K562 (cell line): ENCODE measurements around the gene SHC1. TPM values are rescaled to one million over a fixed set of nuclear protein-coding genes. Genes with fewer than 3 reads are reported as not detected.

ENCODE experiments used
- CEBPG ChIP-seq, 3 experiments: fragments of 200-800 bp in 1 of 3; sonication (Bioruptor generic) in 1 of 3; sonication (generic) in 1 of 3; formaldehyde crosslinking in 1 of 3; IDR thresholded peaks in 2 of 3; conservative IDR thresholded peaks in 1 of 3; 2 replicates each; pipeline versions ENCODE4 v1.6.1 to v1.8.0; 2016 to 2022; ENCODE audit warnings: missing compliant biosample characterization in 2 of 3, missing genetic modification characterization in 2 of 3, mild to moderate bottlenecking in 1 of 3, missing genetic modification reagents in 1 of 3
- DACH1 ChIP-seq: fragments of 450-650 bp; IDR thresholded peaks from 2 replicates; pipeline ENCODE4 v1.6.1; 2018; ENCODE audit not compliant: partially characterized antibody
- NR2C1 ChIP-seq, 2 experiments: fragments of 450-650 bp; IDR thresholded peaks; 2 replicates each; pipeline ENCODE4 v1.6.1; 2017; ENCODE audit warnings: mild to moderate bottlenecking in 2 of 2, antibody characterized with exemption in 1 of 2, inconsistent platforms in 1 of 2, missing compliant biosample characterization in 1 of 2, missing genetic modification characterization in 1 of 2
- POLR3G ChIP-seq: IDR thresholded peaks from 2 replicates; pipeline ENCODE4 v1.6.1; 2011; ENCODE audit not compliant: insufficient read length, insufficient replicate concordance; ENCODE audit errors: extremely low read depth
- PPARD ChIP-seq: fragments of 250-450 bp; sonication (Bioruptor Pico); IDR thresholded peaks from 2 replicates; pipeline ENCODE4 v1.8.0; 2022; ENCODE audit warnings: inconsistent platforms, mild to moderate bottlenecking, moderate library complexity
- SAFB2 ChIP-seq: fragments of 200-400 bp; formaldehyde crosslinking; IDR thresholded peaks from 2 replicates; pipeline ENCODE4 v1.6.1; 2018; ENCODE audit warnings: borderline replicate concordance, low read length, low read depth, moderate library complexity; ENCODE audit not compliant: severe bottlenecking
- SMARCB1 ChIP-seq: IDR thresholded peaks from 2 replicates; pipeline ENCODE4 v1.6.1; 2011; ENCODE audit warnings: improper control_type of control experiment, low read depth; ENCODE audit not compliant: insufficient read length
- TGIF2 ChIP-seq: sonication (generic); formaldehyde crosslinking; IDR thresholded peaks from 2 replicates; pipeline ENCODE4 v1.8.1; 2022; ENCODE audit warnings: mild to moderate bottlenecking, missing genetic modification reagents, moderate library complexity
- ZNF282 ChIP-seq: sonication (generic); formaldehyde crosslinking; IDR thresholded peaks from 2 replicates; pipeline ENCODE4 v1.8.1; 2023; ENCODE audit warnings: missing genetic modification reagents
- ZNF551 ChIP-seq: fragments of 250-450 bp; sonication (Bioruptor Pico); IDR thresholded peaks from 2 replicates; pipeline ENCODE4 v1.5.0; 2021; ENCODE audit warnings: mild to moderate bottlenecking, moderate library complexity
- ZNF584 ChIP-seq: fragments of 200-800 bp; sonication (Bioruptor generic); IDR thresholded peaks from 2 replicates; pipeline ENCODE4 v1.6.1; 2016; ENCODE audit warnings: low read depth, mild to moderate bottlenecking, missing genetic modification characterization, missing compliant biosample characterization
- polyA plus RNA-seq, 8 experiments: library from polyadenylated mRNA; depleted of rRNA in 4 of 8; stranded (reverse) in 5 of 8; unstranded in 3 of 8; fragments of >200 nt; fragmentation: Nextera tagmentation in 2 of 8; fragmentation: Illumina TruSeq in 1 of 8; extraction: Ambion mirVana in 2 of 8; extraction: Trizol in 1 of 8; gene quantifications; 2 replicates each; pipeline versions ENCODE4 v1.2.1 to v1.2.3, GENCODE V29; 2011 to 2014; ENCODE audit warnings: inconsistent platforms in 1 of 8, missing spikeins in 1 of 8
- total RNA-seq, 7 experiments: library from RNA; depleted of rRNA in 6 of 7; stranded (reverse); fragments of >200 nt in 6 of 7; fragmentation: Illumina TruSeq in 2 of 7; extraction: Trizol in 2 of 7; gene quantifications; 2 replicates each; pipeline versions ENCODE4 v1.2.1 to v1.2.3, GENCODE V29; 2011 to 2021; ENCODE audit warnings: low replicate concordance in 1 of 7
- TF ChIP-seq, protein P1 (sequence below): sonication (generic); formaldehyde crosslinking; IDR thresholded peaks from 2 replicates; pipeline ENCODE4 v1.9.0; 2022; ENCODE audit warnings: mild to moderate bottlenecking, missing genetic modification reagents
- TF ChIP-seq, protein P2 (sequence below): fragments of 450-650 bp; formaldehyde crosslinking; IDR thresholded peaks from 2 replicates; pipeline ENCODE4 v1.4.0; 2022; ENCODE audit warnings: missing genetic modification characterization
- TF ChIP-seq, protein P3 (sequence below): fragments of 200-800 bp; sonication (Bioruptor generic); IDR thresholded peaks from 2 replicates; pipeline ENCODE4 v1.6.1; 2016; ENCODE audit warnings: missing genetic modification characterization, missing compliant biosample characterization
- TF ChIP-seq, protein P4 (sequence below), 3 experiments: IDR thresholded peaks in 2 of 3; conservative IDR thresholded peaks in 1 of 3; 2 replicates each; pipeline ENCODE4 v1.5.1; 2011 to 2012; ENCODE audit warnings: low read length in 3 of 3, mild to moderate bottlenecking in 3 of 3, control low read depth in 2 of 3, improper control_type of control experiment in 1 of 3, inconsistent platforms in 1 of 3, low read depth in 1 of 3, mixed read lengths in 1 of 3, moderate library complexity in 1 of 3; ENCODE audit not compliant: insufficient read depth in 2 of 3

The SHC1 gene
- total and polyA plus RNA-seq, 9 of the 15 experiments (the other 6 are each of a cell fraction or from before 2014, with no cell fraction given), result 4.1 to 113 (median 51.9) TPM

DNA sequence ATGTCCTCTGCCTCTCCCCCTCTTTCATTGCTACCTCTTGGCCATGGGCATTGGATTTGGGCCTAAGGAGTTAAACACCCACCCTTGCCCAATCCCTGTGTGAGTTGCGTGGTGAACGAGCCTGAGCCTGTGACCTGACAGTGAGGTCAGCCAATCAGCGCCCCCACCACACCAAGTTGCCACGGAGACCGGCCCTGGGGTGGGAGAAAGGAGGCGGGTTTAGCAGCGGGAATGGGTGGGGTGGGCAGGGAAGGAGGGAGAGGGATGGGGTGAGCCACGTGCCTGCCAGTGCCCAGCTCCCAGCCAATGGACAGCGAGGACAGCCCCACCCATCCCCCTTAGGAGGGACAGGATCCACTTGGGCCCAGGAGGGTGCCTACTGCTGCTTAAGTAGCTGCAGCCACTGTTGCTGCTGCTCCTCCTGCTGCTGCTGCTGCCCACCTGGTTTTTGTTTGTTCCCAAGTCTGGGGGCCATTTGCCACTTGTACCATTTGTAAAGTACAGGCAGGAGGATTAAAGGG lies 41.5 kb upstream of the SHC1 start (continued):
- TF ChIP-seq CEBPG (CRISPR knock-in tag; IDR thresholded peaks at IDR 0.05) (no peak), CEBPG (tag; conservative IDR thresholded peaks at IDR 0.05 in 1 of 2, IDR thresholded peaks at IDR 0.05 in 1 of 2) (peak in 1 of 2 experiments; percentile 45; a peak in 2 of 4 replicates), ZNF282 (CRISPR knock-in tag) (no peak), ZNF584 (CRISPR knock-in tag) (no peak), NR2C1 (IDR thresholded peaks at IDR 0.05) (no peak), NR2C1 (tag; IDR thresholded peaks at IDR 0.05) (no peak), SMARCB1 (no peak), POLR3G (no peak), ZNF551 (CRISPR knock-in tag) (no peak), TGIF2 (CRISPR knock-in tag) (no peak), SAFB2 (no peak), PPARD (no peak), DACH1 (no peak)
- TF ChIP-seq, protein P1, sequence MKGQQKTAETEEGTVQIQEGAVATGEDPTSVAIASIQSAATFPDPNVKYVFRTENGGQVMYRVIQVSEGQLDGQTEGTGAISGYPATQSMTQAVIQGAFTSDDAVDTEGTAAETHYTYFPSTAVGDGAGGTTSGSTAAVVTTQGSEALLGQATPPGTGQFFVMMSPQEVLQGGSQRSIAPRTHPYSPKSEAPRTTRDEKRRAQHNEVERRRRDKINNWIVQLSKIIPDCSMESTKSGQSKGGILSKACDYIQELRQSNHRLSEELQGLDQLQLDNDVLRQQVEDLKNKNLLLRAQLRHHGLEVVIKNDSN, result peak; percentile 53
- TF ChIP-seq, protein P2, sequence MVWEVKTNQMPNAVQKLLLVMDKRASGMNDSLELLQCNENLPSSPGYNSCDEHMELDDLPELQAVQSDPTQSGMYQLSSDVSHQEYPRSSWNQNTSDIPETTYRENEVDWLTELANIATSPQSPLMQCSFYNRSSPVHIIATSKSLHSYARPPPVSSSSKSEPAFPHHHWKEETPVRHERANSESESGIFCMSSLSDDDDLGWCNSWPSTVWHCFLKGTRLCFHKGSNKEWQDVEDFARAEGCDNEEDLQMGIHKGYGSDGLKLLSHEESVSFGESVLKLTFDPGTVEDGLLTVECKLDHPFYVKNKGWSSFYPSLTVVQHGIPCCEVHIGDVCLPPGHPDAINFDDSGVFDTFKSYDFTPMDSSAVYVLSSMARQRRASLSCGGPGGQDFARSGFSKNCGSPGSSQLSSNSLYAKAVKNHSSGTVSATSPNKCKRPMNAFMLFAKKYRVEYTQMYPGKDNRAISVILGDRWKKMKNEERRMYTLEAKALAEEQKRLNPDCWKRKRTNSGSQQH, result no peak
- TF ChIP-seq, protein P3, sequence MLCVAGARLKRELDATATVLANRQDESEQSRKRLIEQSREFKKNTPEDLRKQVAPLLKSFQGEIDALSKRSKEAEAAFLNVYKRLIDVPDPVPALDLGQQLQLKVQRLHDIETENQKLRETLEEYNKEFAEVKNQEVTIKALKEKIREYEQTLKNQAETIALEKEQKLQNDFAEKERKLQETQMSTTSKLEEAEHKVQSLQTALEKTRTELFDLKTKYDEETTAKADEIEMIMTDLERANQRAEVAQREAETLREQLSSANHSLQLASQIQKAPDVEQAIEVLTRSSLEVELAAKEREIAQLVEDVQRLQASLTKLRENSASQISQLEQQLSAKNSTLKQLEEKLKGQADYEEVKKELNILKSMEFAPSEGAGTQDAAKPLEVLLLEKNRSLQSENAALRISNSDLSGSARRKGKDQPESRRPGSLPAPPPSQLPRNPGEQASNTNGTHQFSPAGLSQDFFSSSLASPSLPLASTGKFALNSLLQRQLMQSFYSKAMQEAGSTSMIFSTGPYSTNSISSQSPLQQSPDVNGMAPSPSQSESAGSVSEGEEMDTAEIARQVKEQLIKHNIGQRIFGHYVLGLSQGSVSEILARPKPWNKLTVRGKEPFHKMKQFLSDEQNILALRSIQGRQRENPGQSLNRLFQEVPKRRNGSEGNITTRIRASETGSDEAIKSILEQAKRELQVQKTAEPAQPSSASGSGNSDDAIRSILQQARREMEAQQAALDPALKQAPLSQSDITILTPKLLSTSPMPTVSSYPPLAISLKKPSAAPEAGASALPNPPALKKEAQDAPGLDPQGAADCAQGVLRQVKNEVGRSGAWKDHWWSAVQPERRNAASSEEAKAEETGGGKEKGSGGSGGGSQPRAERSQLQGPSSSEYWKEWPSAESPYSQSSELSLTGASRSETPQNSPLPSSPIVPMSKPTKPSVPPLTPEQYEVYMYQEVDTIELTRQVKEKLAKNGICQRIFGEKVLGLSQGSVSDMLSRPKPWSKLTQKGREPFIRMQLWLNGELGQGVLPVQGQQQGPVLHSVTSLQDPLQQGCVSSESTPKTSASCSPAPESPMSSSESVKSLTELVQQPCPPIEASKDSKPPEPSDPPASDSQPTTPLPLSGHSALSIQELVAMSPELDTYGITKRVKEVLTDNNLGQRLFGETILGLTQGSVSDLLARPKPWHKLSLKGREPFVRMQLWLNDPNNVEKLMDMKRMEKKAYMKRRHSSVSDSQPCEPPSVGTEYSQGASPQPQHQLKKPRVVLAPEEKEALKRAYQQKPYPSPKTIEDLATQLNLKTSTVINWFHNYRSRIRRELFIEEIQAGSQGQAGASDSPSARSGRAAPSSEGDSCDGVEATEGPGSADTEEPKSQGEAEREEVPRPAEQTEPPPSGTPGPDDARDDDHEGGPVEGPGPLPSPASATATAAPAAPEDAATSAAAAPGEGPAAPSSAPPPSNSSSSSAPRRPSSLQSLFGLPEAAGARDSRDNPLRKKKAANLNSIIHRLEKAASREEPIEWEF (CRISPR knock-in tag), result no peak
- TF ChIP-seq, protein P4, sequence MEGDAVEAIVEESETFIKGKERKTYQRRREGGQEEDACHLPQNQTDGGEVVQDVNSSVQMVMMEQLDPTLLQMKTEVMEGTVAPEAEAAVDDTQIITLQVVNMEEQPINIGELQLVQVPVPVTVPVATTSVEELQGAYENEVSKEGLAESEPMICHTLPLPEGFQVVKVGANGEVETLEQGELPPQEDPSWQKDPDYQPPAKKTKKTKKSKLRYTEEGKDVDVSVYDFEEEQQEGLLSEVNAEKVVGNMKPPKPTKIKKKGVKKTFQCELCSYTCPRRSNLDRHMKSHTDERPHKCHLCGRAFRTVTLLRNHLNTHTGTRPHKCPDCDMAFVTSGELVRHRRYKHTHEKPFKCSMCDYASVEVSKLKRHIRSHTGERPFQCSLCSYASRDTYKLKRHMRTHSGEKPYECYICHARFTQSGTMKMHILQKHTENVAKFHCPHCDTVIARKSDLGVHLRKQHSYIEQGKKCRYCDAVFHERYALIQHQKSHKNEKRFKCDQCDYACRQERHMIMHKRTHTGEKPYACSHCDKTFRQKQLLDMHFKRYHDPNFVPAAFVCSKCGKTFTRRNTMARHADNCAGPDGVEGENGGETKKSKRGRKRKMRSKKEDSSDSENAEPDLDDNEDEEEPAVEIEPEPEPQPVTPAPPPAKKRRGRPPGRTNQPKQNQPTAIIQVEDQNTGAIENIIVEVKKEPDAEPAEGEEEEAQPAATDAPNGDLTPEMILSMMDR (IDR thresholded peaks at IDR 0.05 in 2 of 3, conservative IDR thresholded peaks at IDR 0.05 in 1 of 3; ENCODE audit: insufficient read depth in 2 of 3, low read depth in 1 of 3, low read length in 3 of 3), result no peak
